22Rv1 (cell line): ENCODE measurements around the gene IL31RA.

Experiments
- CTCF ChIP-seq: fragments of 450-650 bp; IDR thresholded peaks from 2 replicates; pipeline ENCODE4 v1.5.1; 2017; ENCODE audit warnings: mild to moderate bottlenecking
- ZFX ChIP-seq: fragments of 450-650 bp; IDR thresholded peaks from 2 replicates; pipeline ENCODE4 v1.6.1; 2017; ENCODE audit warnings: antibody characterized with exemption, borderline replicate concordance

- no peak for TF ChIP-seq CTCF
- TF ChIP-seq ZFX, result no peak
Observed at GRCh38 chr5:55904152-55904551, 53.0 kb downstream of the IL31RA start.
